Stimulated activated CD4-positive, alpha-beta T cell treated with anti-CD3 and anti-CD28 coated beads, Interleukin-12 subunit alpha, Interleukin-12 subunit beta, amount 100 ng/mL, for 4 hours (primary cell): ENCODE results near the gene OLFM3.

ENCODE experiments used
- DNase-seq: peaks from one replicate; pipeline ENCODE4 v3.0.0-alpha.2; 2020

OLFM3 gene

GRCh38 chr1:101996825-101997465, at the start of gene OLFM3:
OLFM3 (minus strand) TSS chr1:101996926.
- no peak for DNase-seq

GRCh38 chr1:102045752-102046151, 49.0 kb upstream of the OLFM3 start:
- no peak for DNase-seq

- no peak for DNase-seq
Measured at GRCh38 chr1:102032534-102032933, 35.8 kb upstream of the OLFM3 start.

GRCh38 chr1:102019530-102019929, 22.8 kb upstream of the OLFM3 start:
- DNase-seq, result no peak

GRCh38 chr1:102015728-102016127, 19.0 kb upstream of the OLFM3 start:
- no peak for DNase-seq

GRCh38 chr1:102002057-102002456, 5.3 kb upstream of the OLFM3 start:
- no peak for DNase-seq

- no peak for DNase-seq
Measured at GRCh38 chr1:101995984-101996745, 561 bp downstream of the OLFM3 start.

- DNase-seq, result no peak
Measured at GRCh38 chr1:101993710-101994109, 3.0 kb downstream of the OLFM3 start.

GRCh38 chr1:101992821-101993575, 3.7 kb downstream of the OLFM3 start:
- DNase-seq, result no peak

- no peak for DNase-seq
Measured at GRCh38 chr1:101980974-101981373, 15.8 kb downstream of the OLFM3 start.

GRCh38 chr1:101977266-101977665, 19.5 kb downstream of the OLFM3 start:
- no peak for DNase-seq

- DNase-seq, result no peak
Measured at GRCh38 chr1:101976161-101976560, 20.6 kb downstream of the OLFM3 start.

- no peak for DNase-seq
Measured at GRCh38 chr1:101975371-101975770, 21.4 kb downstream of the OLFM3 start.

GRCh38 chr1:101974599-101975274, 22.0 kb downstream of the OLFM3 start:
- DNase-seq, result no peak

GRCh38 chr1:101971304-101971703, 25.4 kb downstream of the OLFM3 start:
- DNase-seq, result no peak

- DNase-seq, result no peak
Measured at GRCh38 chr1:101967871-101968270, 28.9 kb downstream of the OLFM3 start.

- no peak for DNase-seq
Measured at GRCh38 chr1:101965341-101965740, 31.4 kb downstream of the OLFM3 start.

- no peak for DNase-seq
Measured at GRCh38 chr1:101964708-101965107, 32.0 kb downstream of the OLFM3 start.

- no peak for DNase-seq
Measured at GRCh38 chr1:101960142-101960541, 36.6 kb downstream of the OLFM3 start.

- DNase-seq, result no peak
Measured at GRCh38 chr1:101959456-101959855, 37.3 kb downstream of the OLFM3 start.

- no peak for DNase-seq
Measured at GRCh38 chr1:101957771-101958170, 39.0 kb downstream of the OLFM3 start.

GRCh38 chr1:101953623-101954022, 43.1 kb downstream of the OLFM3 start:
- DNase-seq, result no peak

- DNase-seq, result no peak
Measured at GRCh38 chr1:101945884-101946283, 50.8 kb downstream of the OLFM3 start.
